ENCODE results near the gene LRP5. TPM values are rescaled to one million over a fixed set of nuclear protein-coding genes. Genes with fewer than 3 reads are reported as not detected.

LRP5 gene
- total RNA-seq, 1 experiment from 2014 or later: 48.8 TPM

- TF ChIP-seq, protein P1, sequence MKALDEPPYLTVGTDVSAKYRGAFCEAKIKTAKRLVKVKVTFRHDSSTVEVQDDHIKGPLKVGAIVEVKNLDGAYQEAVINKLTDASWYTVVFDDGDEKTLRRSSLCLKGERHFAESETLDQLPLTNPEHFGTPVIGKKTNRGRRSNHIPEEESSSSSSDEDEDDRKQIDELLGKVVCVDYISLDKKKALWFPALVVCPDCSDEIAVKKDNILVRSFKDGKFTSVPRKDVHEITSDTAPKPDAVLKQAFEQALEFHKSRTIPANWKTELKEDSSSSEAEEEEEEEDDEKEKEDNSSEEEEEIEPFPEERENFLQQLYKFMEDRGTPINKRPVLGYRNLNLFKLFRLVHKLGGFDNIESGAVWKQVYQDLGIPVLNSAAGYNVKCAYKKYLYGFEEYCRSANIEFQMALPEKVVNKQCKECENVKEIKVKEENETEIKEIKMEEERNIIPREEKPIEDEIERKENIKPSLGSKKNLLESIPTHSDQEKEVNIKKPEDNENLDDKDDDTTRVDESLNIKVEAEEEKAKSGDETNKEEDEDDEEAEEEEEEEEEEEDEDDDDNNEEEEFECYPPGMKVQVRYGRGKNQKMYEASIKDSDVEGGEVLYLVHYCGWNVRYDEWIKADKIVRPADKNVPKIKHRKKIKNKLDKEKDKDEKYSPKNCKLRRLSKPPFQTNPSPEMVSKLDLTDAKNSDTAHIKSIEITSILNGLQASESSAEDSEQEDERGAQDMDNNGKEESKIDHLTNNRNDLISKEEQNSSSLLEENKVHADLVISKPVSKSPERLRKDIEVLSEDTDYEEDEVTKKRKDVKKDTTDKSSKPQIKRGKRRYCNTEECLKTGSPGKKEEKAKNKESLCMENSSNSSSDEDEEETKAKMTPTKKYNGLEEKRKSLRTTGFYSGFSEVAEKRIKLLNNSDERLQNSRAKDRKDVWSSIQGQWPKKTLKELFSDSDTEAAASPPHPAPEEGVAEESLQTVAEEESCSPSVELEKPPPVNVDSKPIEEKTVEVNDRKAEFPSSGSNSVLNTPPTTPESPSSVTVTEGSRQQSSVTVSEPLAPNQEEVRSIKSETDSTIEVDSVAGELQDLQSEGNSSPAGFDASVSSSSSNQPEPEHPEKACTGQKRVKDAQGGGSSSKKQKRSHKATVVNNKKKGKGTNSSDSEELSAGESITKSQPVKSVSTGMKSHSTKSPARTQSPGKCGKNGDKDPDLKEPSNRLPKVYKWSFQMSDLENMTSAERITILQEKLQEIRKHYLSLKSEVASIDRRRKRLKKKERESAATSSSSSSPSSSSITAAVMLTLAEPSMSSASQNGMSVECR (CRISPR knock-in tag; IDR thresholded peaks at IDR 0.05; ENCODE audit: borderline replicate concordance): no peak
- TF ChIP-seq ELF4 (CRISPR knock-in tag; IDR thresholded peaks at IDR 0.05; ENCODE audit: low read depth) (no peak), RORB (CRISPR knock-in tag; IDR thresholded peaks at IDR 0.05) (no peak), TEAD1 (CRISPR knock-in tag; IDR thresholded peaks at IDR 0.05) (no peak), E2F5 (CRISPR knock-in tag; IDR thresholded peaks at IDR 0.05) (no peak), SMAD4 (CRISPR knock-in tag; IDR thresholded peaks at IDR 0.05) (peak; percentile 13; the same call in 1 of the 2 replicates), CDX4 (CRISPR knock-in tag; IDR thresholded peaks at IDR 0.05; ENCODE audit: borderline replicate concordance) (no peak), PREB (CRISPR knock-in tag; IDR thresholded peaks at IDR 0.05; ENCODE audit: borderline replicate concordance) (no peak), MAX (CRISPR knock-in tag; IDR thresholded peaks at IDR 0.05) (peak; percentile 26; the same call in 1 of the 2 replicates), SOX15 (CRISPR knock-in tag; IDR thresholded peaks at IDR 0.05) (no peak), ATF1 (CRISPR knock-in tag; IDR thresholded peaks at IDR 0.05) (no peak), NR3C1 (CRISPR knock-in tag; conservative IDR thresholded peaks at IDR 0.05; ENCODE audit: low read depth) (no peak), USF1 (CRISPR knock-in tag; IDR thresholded peaks at IDR 0.05) (0 out of 2 replicates have a peak, but pooled peaks have one; percentile 12), FOXJ3 (CRISPR knock-in tag; IDR thresholded peaks at IDR 0.05; ENCODE audit: borderline replicate concordance) (no peak), ZNF219 (CRISPR knock-in tag; IDR thresholded peaks at IDR 0.05; ENCODE audit: borderline replicate concordance) (no peak), TP53 (CRISPR knock-in tag; IDR thresholded peaks at IDR 0.05) (no peak), ZNF396 (CRISPR knock-in tag; IDR thresholded peaks at IDR 0.05; ENCODE audit: borderline replicate concordance) (no peak)
- TF ChIP-seq, protein P2, sequence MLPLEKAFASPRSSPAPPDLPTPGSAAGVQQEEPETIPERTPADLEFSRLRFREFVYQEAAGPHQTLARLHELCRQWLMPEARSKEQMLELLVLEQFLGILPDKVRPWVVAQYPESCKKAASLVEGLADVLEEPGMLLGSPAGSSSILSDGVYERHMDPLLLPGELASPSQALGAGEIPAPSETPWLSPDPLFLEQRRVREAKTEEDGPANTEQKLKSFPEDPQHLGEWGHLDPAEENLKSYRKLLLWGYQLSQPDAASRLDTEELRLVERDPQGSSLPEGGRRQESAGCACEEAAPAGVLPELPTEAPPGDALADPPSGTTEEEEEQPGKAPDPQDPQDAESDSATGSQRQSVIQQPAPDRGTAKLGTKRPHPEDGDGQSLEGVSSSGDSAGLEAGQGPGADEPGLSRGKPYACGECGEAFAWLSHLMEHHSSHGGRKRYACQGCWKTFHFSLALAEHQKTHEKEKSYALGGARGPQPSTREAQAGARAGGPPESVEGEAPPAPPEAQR (CRISPR knock-in tag; IDR thresholded peaks at IDR 0.05): no peak
- TF ChIP-seq, protein P3, sequence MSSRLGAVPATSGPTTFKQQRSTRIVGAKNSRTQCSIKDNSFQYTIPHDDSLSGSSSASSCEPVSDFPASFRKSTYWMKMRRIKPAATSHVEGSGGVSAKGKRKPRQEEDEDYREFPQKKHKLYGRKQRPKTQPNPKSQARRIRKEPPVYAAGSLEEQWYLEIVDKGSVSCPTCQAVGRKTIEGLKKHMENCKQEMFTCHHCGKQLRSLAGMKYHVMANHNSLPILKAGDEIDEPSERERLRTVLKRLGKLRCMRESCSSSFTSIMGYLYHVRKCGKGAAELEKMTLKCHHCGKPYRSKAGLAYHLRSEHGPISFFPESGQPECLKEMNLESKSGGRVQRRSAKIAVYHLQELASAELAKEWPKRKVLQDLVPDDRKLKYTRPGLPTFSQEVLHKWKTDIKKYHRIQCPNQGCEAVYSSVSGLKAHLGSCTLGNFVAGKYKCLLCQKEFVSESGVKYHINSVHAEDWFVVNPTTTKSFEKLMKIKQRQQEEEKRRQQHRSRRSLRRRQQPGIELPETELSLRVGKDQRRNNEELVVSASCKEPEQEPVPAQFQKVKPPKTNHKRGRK (CRISPR knock-in tag; IDR thresholded peaks at IDR 0.05; ENCODE audit: borderline replicate concordance): no peak
Measured at GRCh38 chr11:68328374-68329091, 16.1 kb downstream of the LRP5 start (continued).

Data from WTC11 (cell line).